ENCODE data around the gene CASP7.

- no peak for TF ChIP-seq CTCF (IDR thresholded peaks at IDR 0.05)
- TF ChIP-seq POLR2A (IDR thresholded peaks at IDR 0.05; ENCODE audit: low read depth), result no peak
Measured at GRCh38 chr10:113665352-113665751, 14.4 kb upstream of the CASP7 start.
